Measurements from ENCODE around the gene RNU11. TPM values are rescaled to one million over a fixed set of nuclear protein-coding genes. Genes with fewer than 3 reads are reported as not detected.
"Not testable (repeated sequence)": the region's sequence is repeated elsewhere in the genome, so short reads cannot be mapped to it uniquely, and the experiment has no call there.

RNU11 gene
- total RNA-seq, 2 experiments from 2014 or later, result not detected

DNA sequence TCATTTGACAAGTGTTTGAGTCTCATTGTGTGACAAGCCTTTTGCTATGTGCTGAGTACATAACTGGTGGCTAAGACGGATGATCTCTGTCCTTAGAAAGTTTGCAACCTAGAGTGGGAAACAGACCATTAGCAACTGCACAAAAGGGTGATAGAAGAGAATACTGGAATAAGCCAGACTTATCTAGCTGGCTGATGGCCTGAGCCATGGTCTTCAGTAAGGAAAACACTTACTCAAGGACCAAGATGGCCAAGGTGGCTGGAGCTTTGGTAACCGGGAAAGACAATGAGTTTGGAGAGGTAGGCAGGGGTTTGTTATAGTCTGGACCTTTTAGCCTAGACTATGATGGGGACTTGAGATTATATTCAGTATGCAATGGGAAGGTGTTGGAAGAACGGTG lies 3.9 kb upstream of the RNU11 start:
- no peak for TF ChIP-seq EZH2phosphoT487 (IDR thresholded peaks at IDR 0.05; ENCODE audit: borderline replicate concordance, low read depth, low read length)
- TF ChIP-seq, protein P1, sequence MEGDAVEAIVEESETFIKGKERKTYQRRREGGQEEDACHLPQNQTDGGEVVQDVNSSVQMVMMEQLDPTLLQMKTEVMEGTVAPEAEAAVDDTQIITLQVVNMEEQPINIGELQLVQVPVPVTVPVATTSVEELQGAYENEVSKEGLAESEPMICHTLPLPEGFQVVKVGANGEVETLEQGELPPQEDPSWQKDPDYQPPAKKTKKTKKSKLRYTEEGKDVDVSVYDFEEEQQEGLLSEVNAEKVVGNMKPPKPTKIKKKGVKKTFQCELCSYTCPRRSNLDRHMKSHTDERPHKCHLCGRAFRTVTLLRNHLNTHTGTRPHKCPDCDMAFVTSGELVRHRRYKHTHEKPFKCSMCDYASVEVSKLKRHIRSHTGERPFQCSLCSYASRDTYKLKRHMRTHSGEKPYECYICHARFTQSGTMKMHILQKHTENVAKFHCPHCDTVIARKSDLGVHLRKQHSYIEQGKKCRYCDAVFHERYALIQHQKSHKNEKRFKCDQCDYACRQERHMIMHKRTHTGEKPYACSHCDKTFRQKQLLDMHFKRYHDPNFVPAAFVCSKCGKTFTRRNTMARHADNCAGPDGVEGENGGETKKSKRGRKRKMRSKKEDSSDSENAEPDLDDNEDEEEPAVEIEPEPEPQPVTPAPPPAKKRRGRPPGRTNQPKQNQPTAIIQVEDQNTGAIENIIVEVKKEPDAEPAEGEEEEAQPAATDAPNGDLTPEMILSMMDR (conservative IDR thresholded peaks at IDR 0.05; ENCODE audit: low read length), result no peak
- peak overlapping the region; percentile 44; the same call in 1 of the 2 replicates for H2AFZ ChIP-seq (ENCODE audit: low read length)
- ChIA-PET POLR2A (interaction anchor here (0.7 to 4.1 kb wide), 7 partner anchors 24 to 408 kb away, joined by 3 to 30 read pairs (median 4); partner anchors contain the start of gene GMEB1), CTCF (ENCODE audit: unreplicated experiment) (interaction anchor here (2.5 kb wide), 1 partner anchor 92 kb away, joined by 10 read pairs; the partner anchor contains the start of gene YTHDF2)
- peak; percentile 11 for DNase-seq (ENCODE audit: low spot score)
- no TSS peak for BruUV-seq (replicated peaks)
- H3K9me3 ChIP-seq (ENCODE audit: low read length), result no peaks in the 10 kb centered on the region
- no peaks in the 10 kb centered on the region; the same call in 1 of the 2 replicates for H4K20me1 ChIP-seq (ENCODE audit: insufficient read depth, low read length)
- peak overlapping the region; percentile 96 for H3K4me2 ChIP-seq (ENCODE audit: low read length)
- H3K4me1 ChIP-seq (ENCODE audit: insufficient read depth, low read length, poor library complexity, severe bottlenecking), result peaks cover 48% of the 10 kb centered on the region
- peaks cover 24% of the 10 kb centered on the region; the same call in 1 of the 2 replicates for H3K79me2 ChIP-seq (ENCODE audit: insufficient read depth, low read depth, low read length)
- no peaks in the 10 kb centered on the region; the same call in 1 of the 2 replicates for H3K36me3 ChIP-seq (ENCODE audit: insufficient read depth, low read length)
- intact Hi-C loops (cut with micrococcal nuclease; ENCODE audit: unreplicated experiment), result loop anchor here (5.0 to 10.0 kb wide), 2 partner anchors 397 to 570 kb away; no protein-coding TSS in a partner anchor
- peak overlapping the region; percentile 86 for H3K4me3 ChIP-seq (ENCODE audit: low read depth, low read length, poor library complexity, severe bottlenecking)
- H3K9me2 ChIP-seq (ENCODE audit: insufficient read depth, low read length), result no peaks in the 10 kb centered on the region
- peak overlapping the region; percentile 95 for H3K27ac ChIP-seq (ENCODE audit: low read depth, low read length, poor library complexity, severe bottlenecking)

DNA sequence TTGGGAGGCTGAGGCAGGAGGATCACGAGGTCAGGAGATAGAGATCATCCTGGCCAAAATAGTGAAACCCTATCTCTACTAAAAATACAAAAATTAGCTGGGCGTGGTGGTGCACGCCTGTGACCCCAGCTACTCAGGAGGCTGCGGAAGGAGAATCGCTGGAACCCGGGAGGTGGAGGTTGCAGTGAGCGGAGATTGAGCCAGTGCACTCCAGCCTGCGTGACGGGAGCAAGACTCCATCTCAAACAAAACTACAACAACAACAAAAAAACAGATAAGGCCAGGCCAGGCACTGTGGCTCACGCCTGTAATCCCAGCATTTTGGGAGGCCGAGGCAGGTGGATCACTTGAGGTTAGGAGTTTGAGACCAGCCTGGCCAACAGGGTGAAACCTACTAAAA lies 3.0 kb upstream of the RNU11 start:
- H3K9me3 ChIP-seq (ENCODE audit: low read length); H3K36me3 ChIP-seq (ENCODE audit: insufficient read depth, low read length); H3K27ac ChIP-seq (ENCODE audit: low read depth, low read length, poor library complexity, severe bottlenecking); CTCF ChIA-PET (ENCODE audit: unreplicated experiment); H4K20me1 ChIP-seq (ENCODE audit: insufficient read depth, low read length); H3K9me2 ChIP-seq (ENCODE audit: insufficient read depth, low read length); H2AFZ ChIP-seq (ENCODE audit: low read length); H3K4me2 ChIP-seq (ENCODE audit: low read length); H3K4me3 ChIP-seq (ENCODE audit: low read depth, low read length, poor library complexity, severe bottlenecking); DNase-seq (ENCODE audit: low spot score); BruUV-seq (replicated peaks): not testable (repeated sequence)
- intact Hi-C loops (cut with micrococcal nuclease; ENCODE audit: unreplicated experiment), result loop anchor here (10.0 kb wide), 1 partner anchor 571 kb away; no protein-coding TSS in a partner anchor
- H3K4me1 ChIP-seq (ENCODE audit: insufficient read depth, low read length, poor library complexity, severe bottlenecking), result peaks cover 51% of the 10 kb centered on the region
- POLR2A ChIA-PET, result interaction anchor here (0.7 to 4.1 kb wide), 4 partner anchors 23 to 318 kb away, joined by 4 to 30 read pairs (median 6); partner anchors contain the start of genes GMEB1 and YTHDF2
- peaks cover 24% of the 10 kb centered on the region; the same call in 1 of the 2 replicates for H3K79me2 ChIP-seq (ENCODE audit: insufficient read depth, low read depth, low read length)

DNA sequence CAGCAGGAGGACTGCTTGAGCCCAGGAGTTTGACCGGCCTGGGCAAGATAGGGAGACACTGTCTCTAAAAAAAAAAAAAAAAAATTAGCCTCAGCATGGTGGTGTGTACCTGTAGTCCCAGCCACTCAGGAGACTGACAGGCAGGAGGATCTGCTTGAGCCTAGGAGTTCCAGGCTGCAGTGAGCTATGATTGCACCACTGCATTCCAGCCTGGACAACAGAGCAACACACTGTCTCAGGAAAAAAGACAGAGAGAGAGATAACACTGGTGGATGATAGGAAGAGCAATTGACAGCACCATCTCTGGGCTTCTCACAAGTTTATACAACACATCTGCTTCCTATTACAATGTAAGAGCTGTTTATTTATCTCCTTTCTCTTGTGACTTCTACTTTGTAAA lies 2.4 kb upstream of the RNU11 start:
- Histone ChIP-seq H2AFZ (ENCODE audit: low read length) (no peak overlapping the region), H3K36me3 (ENCODE audit: insufficient read depth, low read length) (no peaks in the 10 kb centered on the region), H3K4me3 (ENCODE audit: low read depth, low read length, poor library complexity, severe bottlenecking) (no peak overlapping the region), H3K4me1 (ENCODE audit: insufficient read depth, low read length, poor library complexity, severe bottlenecking) (peaks cover 44% of the 10 kb centered on the region), H3K4me2 (ENCODE audit: low read length) (no peak overlapping the region), H4K20me1 (ENCODE audit: insufficient read depth, low read length) (no peaks in the 10 kb centered on the region), H3K9me2 (ENCODE audit: insufficient read depth, low read length) (no peaks in the 10 kb centered on the region), H3K27ac (ENCODE audit: low read depth, low read length, poor library complexity, severe bottlenecking) (no peak overlapping the region), H3K79me2 (ENCODE audit: insufficient read depth, low read depth, low read length) (peaks cover 22% of the 10 kb centered on the region; the same call in 1 of the 2 replicates), H3K9me3 (ENCODE audit: low read length) (no peaks in the 10 kb centered on the region)
- ChIA-PET POLR2A (interaction anchor here (0.7 to 4.1 kb wide), 4 partner anchors 23 to 598 kb away, joined by 3 to 30 read pairs (median 6); partner anchors contain the start of genes GMEB1 and YTHDF2), CTCF (ENCODE audit: unreplicated experiment) (no interaction called here)
- no TSS peak for BruUV-seq (replicated peaks)
- TF ChIP-seq, protein P1 (conservative IDR thresholded peaks at IDR 0.05; ENCODE audit: low read length), result no peak
- intact Hi-C loops (cut with micrococcal nuclease; ENCODE audit: unreplicated experiment), result loop anchor here (10.0 kb wide), 1 partner anchor 571 kb away; no protein-coding TSS in a partner anchor
- no peak for DNase-seq (ENCODE audit: low spot score)
